H1 (cell line): Measurements from ENCODE around the gene BTBD9. TPM values are rescaled to one million over a fixed set of nuclear protein-coding genes. Genes with fewer than 3 reads are reported as not detected.

ENCODE experiments used
- CTCF ChIA-PET: fragments of 300-600 bp; sonication (Branson Sonifier 250); formaldehyde crosslinking; loops from one replicate; lab custom pipeline; 2021; ENCODE audit not compliant: partially characterized antibody; lab: Charles Lee
- POLR2A ChIA-PET: fragments of 300-600 bp; sonication (Branson Sonifier 250); formaldehyde crosslinking; loops from one replicate; lab custom pipeline; 2021; ENCODE audit warnings: inconsistent platforms; ENCODE audit not compliant: partially characterized antibody; lab: Charles Lee
- DNase-seq, 2 experiments: peaks; one replicate each; pipeline versions ENCODE4 v3.0.0 to v3.0.0-alpha.2; 2010 to 2022; ENCODE audit warnings: low spot score in 2 of 2, low read depth in 1 of 2, mixed read lengths in 1 of 2
- FAIRE-seq: peaks from 2 replicates; lab custom pipeline; 2011; peaks lifted over from hg19 to GRCh38; lab: Jason Lieb, UNC
- H2AFZ ChIP-seq: 2 replicates; pipeline ENCODE4 v1.8.1; 2012; ENCODE audit warnings: low read length, inconsistent platforms
- H2AK5ac ChIP-seq: 2 replicates; pipeline ENCODE4 v1.6.1; 2013; ENCODE audit warnings: low read depth, low read length
- H2BK120ac ChIP-seq: replicated peaks from 2 replicates; pipeline ENCODE3; 2013; ENCODE audit warnings: low read depth, low read length, inconsistent platforms
- H2BK12ac ChIP-seq: 2 replicates; pipeline ENCODE4 v1.6.1; 2013; ENCODE audit warnings: low read depth, low read length
- H2BK15ac ChIP-seq: 2 replicates; pipeline ENCODE4 v1.6.1; 2013; ENCODE audit warnings: low read length
- H2BK20ac ChIP-seq: 2 replicates; pipeline ENCODE4 v1.6.1; 2013; ENCODE audit warnings: low read length
- H2BK5ac ChIP-seq: 2 replicates; pipeline ENCODE4 v1.6.1; 2013; ENCODE audit warnings: low read depth, low read length
- H3K14ac ChIP-seq: 2 replicates; pipeline ENCODE4 v1.6.1; 2013; ENCODE audit warnings: inconsistent platforms; ENCODE audit not compliant: insufficient read length
- H3K18ac ChIP-seq: 2 replicates; pipeline ENCODE4 v1.6.1; 2013; ENCODE audit warnings: low read length; ENCODE audit errors: extremely low read depth
- H3K23ac ChIP-seq: 2 replicates; pipeline ENCODE4 v1.6.1; 2013; ENCODE audit warnings: inconsistent platforms; ENCODE audit not compliant: insufficient read length
- H3K23me2 ChIP-seq: 2 replicates; pipeline ENCODE4 v1.6.1; 2013; ENCODE audit warnings: low read depth, low read length
- H3K27ac ChIP-seq: 2 replicates; pipeline ENCODE4 v1.6.1; 2011; ENCODE audit warnings: low read depth, low read length, inconsistent platforms
- H3K27me3 ChIP-seq, 4 experiments: replicated peaks in 1 of 4; 1 replicate in 1 of 4; 2 replicates in 3 of 4; pipeline versions ENCODE4 v1.6.1 to v1.8.1; 2011 to 2013; ENCODE audit warnings: low read length in 3 of 4, mild to moderate bottlenecking in 3 of 4, inconsistent platforms in 2 of 4, mixed read lengths in 2 of 4, moderate library complexity in 1 of 4; ENCODE audit not compliant: control insufficient read depth in 3 of 4, insufficient read depth in 3 of 4; ENCODE audit errors: extremely low read depth in 1 of 4
- H3K36me3 ChIP-seq, 4 experiments: 2 replicates each; pipeline versions ENCODE4 v1.6.1 to v1.8.1; 2011 to 2013; ENCODE audit warnings: mild to moderate bottlenecking in 4 of 4, low read length in 3 of 4, moderate library complexity in 2 of 4, control low read depth in 1 of 4, inconsistent platforms in 1 of 4; ENCODE audit not compliant: insufficient read depth in 4 of 4, control insufficient read depth in 2 of 4
- H3K4ac ChIP-seq: replicated peaks from 2 replicates; pipeline ENCODE3; 2013; ENCODE audit warnings: low read length, low read depth, mixed read lengths, inconsistent platforms; ENCODE audit not compliant: insufficient read length
- H3K4me1 ChIP-seq, 4 experiments: replicated peaks in 1 of 4; 1 replicate in 1 of 4; 2 replicates in 3 of 4; pipeline versions ENCODE4 v1.6.1 to v1.8.1; 2011 to 2013; ENCODE audit warnings: low read length in 3 of 4, inconsistent platforms in 2 of 4, mixed read lengths in 1 of 4; ENCODE audit not compliant: insufficient read depth in 4 of 4, control insufficient read depth in 3 of 4
- H3K4me2 ChIP-seq, 2 experiments: 2 replicates each; pipeline versions ENCODE4 v1.6.1 to v1.8.1; 2011 to 2013; ENCODE audit warnings: low read depth in 2 of 2, low read length in 2 of 2, control low read depth in 1 of 2, inconsistent platforms in 1 of 2, mild to moderate bottlenecking in 1 of 2; ENCODE audit not compliant: insufficient read depth in 1 of 2
- H3K4me3 ChIP-seq, 4 experiments: fragments of 200-600, 300-600 bp in 1 of 4; sonication (generic), shearing (Covaris generic), sonication (Bioruptor Twin) in 1 of 4; 2 replicates each; pipeline versions ENCODE4 v1.5.1 to v1.8.1; 2011 to 2016; ENCODE audit warnings: low read length in 4 of 4, low read depth in 3 of 4, control low read depth in 2 of 4, inconsistent platforms in 2 of 4, mild to moderate bottlenecking in 2 of 4, mixed read lengths in 1 of 4, moderate library complexity in 1 of 4; ENCODE audit not compliant: insufficient read depth in 2 of 4; ENCODE audit errors: extremely low read depth in 1 of 4
- H3K56ac ChIP-seq: replicated peaks from 2 replicates; pipeline ENCODE3; 2013; ENCODE audit warnings: low read depth, mild to moderate bottlenecking, mixed read lengths, low read length, inconsistent platforms; ENCODE audit not compliant: insufficient read length
- H3K79me1 ChIP-seq: 2 replicates; pipeline ENCODE4 v1.6.1; 2013; ENCODE audit warnings: low read depth, low read length, control low read depth
- H3K79me2 ChIP-seq, 2 experiments: 2 replicates each; pipeline versions ENCODE4 v1.6.1 to v1.8.1; 2012 to 2013; ENCODE audit warnings: low read length in 2 of 2, mild to moderate bottlenecking in 2 of 2, inconsistent platforms in 1 of 2; ENCODE audit not compliant: insufficient read depth in 2 of 2, control insufficient read depth in 1 of 2
- H3K9ac ChIP-seq, 4 experiments: replicated peaks in 1 of 4; 1 replicate in 1 of 4; 2 replicates in 3 of 4; pipeline versions ENCODE4 v1.6.1 to v1.8.1; 2011 to 2013; ENCODE audit warnings: low read depth in 3 of 4, low read length in 3 of 4, control low read depth in 2 of 4, mild to moderate bottlenecking in 2 of 4, moderate library complexity in 2 of 4, inconsistent platforms in 1 of 4; ENCODE audit errors: extremely low read depth in 1 of 4
- H3K9me3 ChIP-seq, 2 experiments: 2 replicates each; pipeline versions ENCODE4 v1.6.1 to v1.8.1; 2012 to 2013; ENCODE audit warnings: mild to moderate bottlenecking in 2 of 2, moderate library complexity in 2 of 2, control low read depth in 1 of 2, inconsistent platforms in 1 of 2, low read depth in 1 of 2, low read length in 1 of 2, mixed read lengths in 1 of 2; ENCODE audit not compliant: insufficient read depth in 2 of 2
- H4K20me1 ChIP-seq, 2 experiments: replicated peaks in 1 of 2; 2 replicates each; pipeline versions ENCODE3 to v1.8.1; 2011 to 2013; ENCODE audit warnings: inconsistent platforms in 2 of 2, low read length in 2 of 2, mild to moderate bottlenecking in 1 of 2; ENCODE audit not compliant: insufficient read depth in 2 of 2, control insufficient read depth in 1 of 2
- H4K5ac ChIP-seq: 2 replicates; pipeline ENCODE4 v1.6.1; 2013; ENCODE audit warnings: low read length, low read depth, mixed read lengths, inconsistent platforms; ENCODE audit not compliant: insufficient read length
- H4K8ac ChIP-seq: 2 replicates; pipeline ENCODE4 v1.8.0; 2013; ENCODE audit warnings: mild to moderate bottlenecking, moderate library complexity, low read length, inconsistent platforms; ENCODE audit not compliant: insufficient read depth; ENCODE audit errors: extremely low read depth
- H4K91ac ChIP-seq: replicated peaks from 2 replicates; pipeline ENCODE3; 2013; ENCODE audit warnings: low read length, mixed read lengths, inconsistent platforms; ENCODE audit not compliant: insufficient read length
- CTCF ChIP-seq, 3 experiments: IDR thresholded peaks; 1 replicate in 2 of 3; 2 replicates in 1 of 3; pipeline versions ENCODE4 v1.5.1 to v1.6.1; 2011; ENCODE audit warnings: low read length in 3 of 3, mild to moderate bottlenecking in 3 of 3, inconsistent platforms in 2 of 3, low read depth in 1 of 3, moderate library complexity in 1 of 3; ENCODE audit not compliant: insufficient read depth in 1 of 3; ENCODE audit errors: control extremely low read depth in 1 of 3
- EGR1 ChIP-seq: IDR thresholded peaks from 2 replicates; pipeline ENCODE4 v1.6.1; 2011; ENCODE audit warnings: low read depth, low read length, borderline replicate concordance
- EP300 ChIP-seq, 2 experiments: IDR thresholded peaks; 1 replicate in 1 of 2; 2 replicates in 1 of 2; pipeline ENCODE4 v1.6.1; 2011 to 2012; ENCODE audit warnings: low read depth in 2 of 2, low read length in 2 of 2, mild to moderate bottlenecking in 2 of 2, borderline replicate concordance in 1 of 2, inconsistent platforms in 1 of 2, moderate library complexity in 1 of 2
- KDM5A ChIP-seq: fragments of 200-600 bp; IDR thresholded peaks from 2 replicates; pipeline ENCODE4 v1.7.1; 2012; ENCODE audit warnings: mild to moderate bottlenecking, low read length, inconsistent platforms, mixed read lengths
- PHF8 ChIP-seq: fragments of 200-600 bp; sonication (generic); conservative IDR thresholded peaks from 2 replicates; pipeline ENCODE4 v1.7.1; 2012; ENCODE audit warnings: low read depth, mild to moderate bottlenecking, inconsistent platforms, low read length, moderate library complexity
- POLR2AphosphoS5 ChIP-seq: IDR thresholded peaks from 2 replicates; pipeline ENCODE4 v1.6.1; 2011; ENCODE audit warnings: low read depth, low read length
- SAP30 ChIP-seq: fragments of 300-600 bp; sonication (generic); IDR thresholded peaks from 2 replicates; pipeline ENCODE4 v1.7.1; 2012; ENCODE audit warnings: low read length, moderate library complexity, mild to moderate bottlenecking, inconsistent platforms; ENCODE audit not compliant: insufficient read depth, insufficient replicate concordance
- SIX5 ChIP-seq: IDR thresholded peaks from 2 replicates; pipeline ENCODE4 v1.6.1; 2011; ENCODE audit warnings: mild to moderate bottlenecking, low read depth, low read length
- SUZ12 ChIP-seq: fragments of 200-600 bp; sonication (generic); IDR thresholded peaks from 2 replicates; pipeline ENCODE4 v1.6.1; 2012; ENCODE audit warnings: mild to moderate bottlenecking, inconsistent platforms, low read length, moderate library complexity, mixed read lengths
- TAF7 ChIP-seq: optimal IDR thresholded peaks from 2 replicates; pipeline ENCODE3; 2011; ENCODE audit warnings: low read depth, mild to moderate bottlenecking, inconsistent platforms, low read length, moderate library complexity, borderline replicate concordance
- WGBS, 2 experiments: shearing (Covaris generic) in 1 of 2; methylation state at CpG; one replicate each; pipeline versions ENCODE4 v1.1.6 to v1.1.7; 2013 to 2015; ENCODE audit warnings: low lambda C conversion rate in 2 of 2, mixed read lengths in 2 of 2, inconsistent platforms in 1 of 2, low coverage in 1 of 2, missing lambda C conversion rate in 1 of 2; ENCODE audit not compliant: insufficient replicate concordance in 2 of 2, insufficient coverage in 1 of 2, insufficient read length in 1 of 2; ENCODE audit errors: extremely low coverage in 1 of 2, missing lambda C conversion rate in 1 of 2; 5-methylcytosine and 5-hydroxymethylcytosine counted together
- polyA plus RNA-seq, 7 experiments: library from polyadenylated mRNA; depleted of rRNA in 3 of 7; stranded (reverse) in 5 of 7; unstranded in 2 of 7; fragments of >200 nt in 5 of 7; fragments of 200-250 nt in 2 of 7; gene quantifications; 1 replicate in 5 of 7; 2 replicates in 1 of 7; 4 replicates in 1 of 7; pipeline versions ENCODE4 v1.2.1 to v1.2.3, GENCODE V29; 2011 to 2013; ENCODE audit warnings: missing spikeins in 2 of 7, mixed read lengths in 2 of 7
- total RNA-seq: library from RNA; stranded (reverse); fragmentation: NEBNext Ultra II Directional; extraction: Animal tissue kit (Norgen Biotek cat#: 25700); gene quantifications from 2 replicates; pipeline ENCODE4 v1.2.1, GENCODE V29; 2021

BTBD9 gene
- total and polyA plus RNA-seq, 2 of the 8 experiments (the other 6 are each of a cell fraction or from before 2014, with no cell fraction given) = 0.92 to 4.1 TPM

- H3K36me3 ChIP-seq = no peaks in the 10 kb centered on the region
- FAIRE-seq (no peak), DNase-seq (no peak)
- no peak overlapping the region for H3K18ac ChIP-seq
- no peak overlapping the region for H4K91ac ChIP-seq
- no peak overlapping the region for H2BK20ac ChIP-seq
- H3K27me3 ChIP-seq = no peaks in the 10 kb centered on the region
- H3K4me3 ChIP-seq = no peak overlapping the region
- H3K23ac ChIP-seq = no peak overlapping the region
- no peaks in the 10 kb centered on the region for H4K20me1 ChIP-seq
- no peak overlapping the region for H3K4me2 ChIP-seq
- no peak overlapping the region for H3K9ac ChIP-seq
- no peak overlapping the region for H3K27ac ChIP-seq
- no peak overlapping the region for H2BK15ac ChIP-seq
- POLR2A ChIA-PET = no interaction called here
- no peaks in the 10 kb centered on the region for H3K79me1 ChIP-seq
- CTCF ChIA-PET = no interaction called here
- H2BK5ac ChIP-seq = no peak overlapping the region
- TF ChIP-seq KDM5A = no peak
- TF ChIP-seq SAP30 = no peak
- TF ChIP-seq EP300 (IDR thresholded peaks at IDR 0.05; ENCODE audit: borderline replicate concordance in 1 of 2, low read depth in 2 of 2, low read length in 2 of 2) = no peak
- TF ChIP-seq TAF7 = no peak
- TF ChIP-seq SIX5 = no peak
- TF ChIP-seq PHF8 = no peak
- TF ChIP-seq POLR2AphosphoS5 = no peak
- TF ChIP-seq SUZ12 = no peak
- TF ChIP-seq CTCF (IDR thresholded peaks at IDR 0.05; ENCODE audit: control extremely low read depth in 1 of 3, insufficient read depth in 1 of 3, low read depth in 1 of 3, low read length in 3 of 3) = no peak
- TF ChIP-seq EGR1 = no peak
- no peak overlapping the region for H2BK12ac ChIP-seq
- H3K56ac ChIP-seq = no peak overlapping the region
- H2AFZ ChIP-seq = no peak overlapping the region
- H2AK5ac ChIP-seq = no peak overlapping the region
- no peak overlapping the region for H4K8ac ChIP-seq
- H3K79me2 ChIP-seq = no peaks in the 10 kb centered on the region
- no peak overlapping the region for H4K5ac ChIP-seq
- no peak overlapping the region for H2BK120ac ChIP-seq
- H3K4me1 ChIP-seq = 0 out of 7 replicates have a peak, but pooled peaks cover 0 to 3% (median under 1%) of the 10 kb centered on the region in 4 experiments
- WGBS, 2 experiments = 86% methylated on average over 1 of the region's 1 CpG; no CpG with 5 or more reads in 1 of the 2 experiments
- no peaks in the 10 kb centered on the region for H3K9me3 ChIP-seq
- no peak overlapping the region for H3K14ac ChIP-seq
- H3K23me2 ChIP-seq = no peaks in the 10 kb centered on the region
- H3K4ac ChIP-seq = no peak overlapping the region
Measured at GRCh38 chr6:38302081-38302480, 337.6 kb downstream of the BTBD9 start.
